ENCODE data around the gene NPW. TPM values are rescaled to one million over a fixed set of nuclear protein-coding genes. Genes with fewer than 3 reads are reported as not detected.

The NPW gene
- total RNA-seq, 2 donors from 2014 or later: 1.8 to 3.6 TPM

- Histone ChIP-seq H3K4me1 (replicated peaks) (no peaks in the 10 kb centered on the region), H3K4me3 (no peak overlapping the region), H3K9me3 (no peaks in the 10 kb centered on the region), H3K27ac (no peak overlapping the region), H3K27me3 (replicated peaks; ENCODE audit: insufficient read depth) (no peaks in the 10 kb centered on the region), H3K36me3 (peaks cover 6 to 12% of the 10 kb centered on the region in 2 donors)
- DNase-seq (ENCODE audit: low spot score): no peak
- TF ChIP-seq CTCF (IDR thresholded peaks at IDR 0.05): no peak
- no peak for TF ChIP-seq POLR2AphosphoS5 (IDR thresholded peaks at IDR 0.05)
- no peak for TF ChIP-seq POLR2A (IDR thresholded peaks at IDR 0.05)
- WGBS: 88% methylated on average over 16 of the region's 17 CpGs
- intact Hi-C loops (cut with DNase I): no loop called here
These were observed 40.8 kb downstream of the NPW start for GRCh38 chr16:2060346-2060745.

- no peaks in the 10 kb centered on the region for H3K4me1 ChIP-seq (replicated peaks)
- peaks cover 6 to 12% of the 10 kb centered on the region in 2 donors for H3K36me3 ChIP-seq
- no peak for DNase-seq (ENCODE audit: low spot score)
- no peak overlapping the region for H3K4me3 ChIP-seq
- TF ChIP-seq POLR2A (IDR thresholded peaks at IDR 0.05) (no peak), CTCF (IDR thresholded peaks at IDR 0.05) (no peak), POLR2AphosphoS5 (IDR thresholded peaks at IDR 0.05) (no peak)
- H3K27ac ChIP-seq: no peak overlapping the region
- H3K9me3 ChIP-seq: no peaks in the 10 kb centered on the region
- intact Hi-C loops (cut with DNase I): no loop called here
- 89% methylated on average over 18 of the region's 18 CpGs for WGBS
- H3K27me3 ChIP-seq (replicated peaks; ENCODE audit: insufficient read depth): no peaks in the 10 kb centered on the region
These were observed 41.4 kb downstream of the NPW start for GRCh38 chr16:2061023-2061422.

GRCh38 chr16:2061526-2061925 is 41.9 kb downstream of the NPW start:
- no peaks in the 10 kb centered on the region for H3K9me3 ChIP-seq
- 100% methylated on average over 6 of the region's 13 CpGs for WGBS
- peaks cover 6 to 12% of the 10 kb centered on the region in 2 donors for H3K36me3 ChIP-seq
- TF ChIP-seq POLR2AphosphoS5 (IDR thresholded peaks at IDR 0.05): no peak
- no peak for TF ChIP-seq POLR2A (IDR thresholded peaks at IDR 0.05)
- TF ChIP-seq CTCF (IDR thresholded peaks at IDR 0.05): no peak
- no peak for DNase-seq (ENCODE audit: low spot score)
- H3K4me1 ChIP-seq (replicated peaks): no peaks in the 10 kb centered on the region
- no peak overlapping the region for H3K27ac ChIP-seq
- H3K4me3 ChIP-seq: no peak overlapping the region
- intact Hi-C loops (cut with DNase I): no loop called here
- no peaks in the 10 kb centered on the region for H3K27me3 ChIP-seq (replicated peaks; ENCODE audit: insufficient read depth)

- WGBS: 83% methylated on average over 14 of the region's 28 CpGs
- H3K4me1 ChIP-seq (replicated peaks): no peaks in the 10 kb centered on the region
- H3K9me3 ChIP-seq: no peaks in the 10 kb centered on the region
- TF ChIP-seq CTCF (IDR thresholded peaks at IDR 0.05): no peak
- no peak overlapping the region for H3K4me3 ChIP-seq
- no peak for DNase-seq (ENCODE audit: low spot score)
- H3K27me3 ChIP-seq (replicated peaks; ENCODE audit: insufficient read depth): no peaks in the 10 kb centered on the region
- no peak overlapping the region for H3K27ac ChIP-seq
- H3K36me3 ChIP-seq: peaks cover 6 to 12% of the 10 kb centered on the region in 2 donors
- intact Hi-C loops (cut with DNase I): no loop called here
These were observed 43.2 kb downstream of the NPW start for GRCh38 chr16:2062801-2063200.

- H3K36me3 ChIP-seq: peaks cover 6 to 12% of the 10 kb centered on the region in 2 donors
- no peak for DNase-seq (ENCODE audit: low spot score)
- TF ChIP-seq POLR2AphosphoS5 (IDR thresholded peaks at IDR 0.05): no peak
- TF ChIP-seq POLR2A (IDR thresholded peaks at IDR 0.05): no peak
- no peak for TF ChIP-seq CTCF (IDR thresholded peaks at IDR 0.05)
- no peak overlapping the region for H3K27ac ChIP-seq
- intact Hi-C loops (cut with DNase I): no loop called here
- 91% methylated on average over 25 of the region's 25 CpGs for WGBS
- H3K4me1 ChIP-seq (replicated peaks): no peaks in the 10 kb centered on the region
- H3K27me3 ChIP-seq (replicated peaks; ENCODE audit: insufficient read depth): no peaks in the 10 kb centered on the region
- H3K4me3 ChIP-seq: no peak overlapping the region
- H3K9me3 ChIP-seq: no peaks in the 10 kb centered on the region
These were observed 44.3 kb downstream of the NPW start for GRCh38 chr16:2063861-2064260.
